Liver (tissue), 9 donors: ENCODE data around the gene GRAP2. TPM values are rescaled to one million over a fixed set of nuclear protein-coding genes. Genes with fewer than 3 reads are reported as not detected.

Experiments used
- DNase-seq: peaks from one replicate; pipeline ENCODE4 v3.0.0-alpha.2; 2017; ENCODE audit warnings: low spot score
- H3K27ac ChIP-seq, 2 donors: one replicate each; pipeline ENCODE4 v1.7.0; 2013; ENCODE audit warnings: inconsistent platforms in 2 of 2, low read length in 2 of 2, control low read depth in 1 of 2, low read depth in 1 of 2, mild to moderate bottlenecking in 1 of 2
- H3K27me3 ChIP-seq, 4 donors: one replicate each; pipeline versions ENCODE4 v1.6.1 to v1.7.0; 2013; ENCODE audit warnings: low read length in 3 of 4, inconsistent platforms in 1 of 4, mild to moderate bottlenecking in 1 of 4, moderate library complexity in 1 of 4; ENCODE audit not compliant: control insufficient read depth in 4 of 4, insufficient read depth in 4 of 4
- H3K36me3 ChIP-seq, 4 donors: one replicate each; pipeline versions ENCODE4 v1.6.1 to v1.7.0; 2013; ENCODE audit warnings: low read length in 3 of 4, mild to moderate bottlenecking in 3 of 4, low read depth in 1 of 4, moderate library complexity in 1 of 4; ENCODE audit not compliant: control insufficient read depth in 4 of 4, insufficient read depth in 3 of 4
- H3K4me1 ChIP-seq, 4 donors: one replicate each; pipeline versions ENCODE4 v1.6.1 to v1.7.0; 2013; ENCODE audit warnings: low read length in 3 of 4, mild to moderate bottlenecking in 3 of 4, moderate library complexity in 1 of 4; ENCODE audit not compliant: control insufficient read depth in 4 of 4, insufficient read depth in 4 of 4
- H3K4me3 ChIP-seq, 3 donors: one replicate each; pipeline versions ENCODE4 v1.6.1 to v1.7.0; 2013; ENCODE audit warnings: low read length in 3 of 3, control low read depth in 1 of 3, low read depth in 1 of 3, mild to moderate bottlenecking in 1 of 3
- H3K9ac ChIP-seq, 2 donors: one replicate each; pipeline ENCODE4 v1.7.0; 2013; ENCODE audit warnings: low read length in 2 of 2, mild to moderate bottlenecking in 2 of 2, moderate library complexity in 2 of 2, control low read depth in 1 of 2, low read depth in 1 of 2
- H3K9me3 ChIP-seq, 4 donors: one replicate each; pipeline versions ENCODE4 v1.6.1 to v1.7.0; 2013; ENCODE audit warnings: low read length in 3 of 4; ENCODE audit not compliant: control insufficient read depth in 4 of 4
- EGR1 ChIP-seq, 2 donors: IDR thresholded peaks; 2 replicates each; pipeline ENCODE4 v1.6.1; 2016 to 2018; ENCODE audit warnings: antibody characterized with exemption in 2 of 2, low read depth in 2 of 2
- FOXA1 ChIP-seq: IDR thresholded peaks from 2 replicates; pipeline ENCODE4 v1.6.1; 2016; ENCODE audit warnings: antibody characterized with exemption
- FOXA2 ChIP-seq: IDR thresholded peaks from 2 replicates; pipeline ENCODE4 v1.6.1; 2016; ENCODE audit warnings: antibody characterized with exemption
- GABPA ChIP-seq, 2 donors: IDR thresholded peaks in 1 of 2; conservative IDR thresholded peaks in 1 of 2; 2 replicates each; pipeline ENCODE4 v1.6.1; 2016; ENCODE audit warnings: antibody characterized with exemption in 2 of 2, mild to moderate bottlenecking in 1 of 2, moderate library complexity in 1 of 2
- HNF4A ChIP-seq, 2 donors: conservative IDR thresholded peaks; 2 replicates each; pipeline ENCODE4 v1.6.1; 2016; ENCODE audit warnings: antibody characterized with exemption in 2 of 2, mild to moderate bottlenecking in 2 of 2
- JUND ChIP-seq, 2 donors: IDR thresholded peaks; 2 replicates each; pipeline ENCODE4 v1.6.1; 2016; ENCODE audit warnings: antibody characterized with exemption in 2 of 2
- NR2F2 ChIP-seq: IDR thresholded peaks from 2 replicates; pipeline ENCODE4 v1.6.1; 2016; ENCODE audit warnings: antibody characterized with exemption
- RAD21 ChIP-seq, 2 donors: IDR thresholded peaks; 2 replicates each; pipeline ENCODE4 v1.6.1; 2016; ENCODE audit warnings: antibody characterized with exemption in 2 of 2, mild to moderate bottlenecking in 2 of 2
- RXRA ChIP-seq, 2 donors: IDR thresholded peaks; 2 replicates each; pipeline ENCODE4 v1.6.1; 2017 to 2018; ENCODE audit warnings: antibody characterized with exemption in 2 of 2, mild to moderate bottlenecking in 1 of 2
- SP1 ChIP-seq: IDR thresholded peaks from 2 replicates; pipeline ENCODE4 v1.6.1; 2018; ENCODE audit warnings: antibody characterized with exemption, mild to moderate bottlenecking
- TAF1 ChIP-seq: conservative IDR thresholded peaks from 2 replicates; pipeline ENCODE4 v1.6.1; 2016; ENCODE audit warnings: antibody characterized with exemption, mild to moderate bottlenecking
- YY1 ChIP-seq: IDR thresholded peaks from 2 replicates; pipeline ENCODE4 v1.6.1; 2016; ENCODE audit warnings: antibody characterized with exemption, mild to moderate bottlenecking
- WGBS: extraction: QIAGEN DNeasy Blood & Tissue Kit; methylation state at CpG from one replicate; pipeline ENCODE4 v1.1.7; 2013; 5-methylcytosine and 5-hydroxymethylcytosine counted together
- polyA plus RNA-seq, 2 donors: library from polyadenylated mRNA; stranded (reverse) in 1 of 2; unstranded in 1 of 2; fragments of 200-250 nt in 1 of 2; fragments of >200 nt in 1 of 2; fragmentation: Nextera tagmentation in 1 of 2; extraction: Ambion mirVana in 1 of 2; gene quantifications; one replicate each; pipeline versions ENCODE4 v1.2.1 to v1.2.3, GENCODE V29; 2013 to 2015
- total RNA-seq, 2 donors: library from RNA; depleted of rRNA; stranded (reverse); fragments of >200 nt; gene quantifications; one replicate each; pipeline ENCODE4 v1.2.3, GENCODE V29; 2014
- TF ChIP-seq, protein P1 (sequence below): IDR thresholded peaks from 2 replicates; pipeline ENCODE4 v1.6.1; 2016; ENCODE audit warnings: antibody characterized with exemption
- TF ChIP-seq, protein P2 (sequence below): fragments of 150-350 bp; IDR thresholded peaks from 2 replicates; pipeline ENCODE4 v1.5.1; 2017; ENCODE audit warnings: improper control_type of control experiment, low read depth, low read length; ENCODE audit not compliant: missing input control
- TF ChIP-seq, protein P3 (sequence below): IDR thresholded peaks from 2 replicates; pipeline ENCODE4 v1.6.1; 2016; ENCODE audit warnings: antibody characterized with exemption
- TF ChIP-seq, protein P4 (sequence below): IDR thresholded peaks from 2 replicates; pipeline ENCODE4 v1.6.1; 2016; ENCODE audit warnings: antibody characterized with exemption
- TF ChIP-seq, protein P5 (sequence below): IDR thresholded peaks from 2 replicates; pipeline ENCODE4 v1.6.1; 2016; ENCODE audit warnings: antibody characterized with exemption, mild to moderate bottlenecking
- donor health status: healthy.
- donor health status: healthy.
- donor health status: healthy.
- donor health status: healthy.
- donor health status: healthy.

The GRAP2 gene
- total and polyA plus RNA-seq, 4 donors = 0.22 to 38.2 (median 0.78) TPM

DNA sequence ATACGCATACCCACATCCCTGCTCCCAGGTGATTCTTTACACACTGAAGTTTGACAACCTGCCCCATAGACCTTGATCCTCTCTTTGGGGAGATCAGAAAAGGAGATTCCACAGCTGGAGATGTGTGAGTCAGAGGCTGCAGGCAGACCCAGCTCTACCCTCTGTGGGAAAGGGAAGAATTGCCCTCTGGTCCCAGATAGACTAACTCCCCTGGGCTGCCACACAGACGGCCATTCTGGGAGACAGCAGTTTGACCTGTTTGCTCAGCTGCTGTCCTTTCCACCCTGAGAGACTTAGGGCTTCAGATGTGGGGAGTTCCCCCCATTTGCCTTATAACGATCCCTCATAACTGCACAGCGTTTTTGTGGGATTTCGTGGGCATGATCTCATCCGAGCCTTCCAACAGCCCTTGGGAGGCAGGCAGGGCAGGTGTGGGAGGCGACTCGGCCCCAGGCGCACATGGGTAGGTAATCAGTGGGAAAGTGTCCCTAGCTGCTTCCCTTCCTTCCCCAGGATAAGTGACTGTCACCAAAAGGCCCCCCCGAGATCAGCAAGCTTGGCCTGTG, 107.9 kb downstream of the GRAP2 start:
- no peak overlapping the region for H3K9ac ChIP-seq
- DNase-seq = no peak
- no peaks in the 10 kb centered on the region for H3K9me3 ChIP-seq
- no peak overlapping the region for H3K4me3 ChIP-seq
- 83% methylated on average over 10 of the region's 10 CpGs for WGBS
- H3K27ac ChIP-seq = no peak overlapping the region
- H3K4me1 ChIP-seq = no peaks in the 10 kb centered on the region
- no peaks in the 10 kb centered on the region for H3K27me3 ChIP-seq
- no peak for TF ChIP-seq JUND (IDR thresholded peaks at IDR 0.05)
- no peak for TF ChIP-seq SP1
- TF ChIP-seq YY1 = no peak
- no peak for TF ChIP-seq FOXA1
- no peak for TF ChIP-seq EGR1 (IDR thresholded peaks at IDR 0.05; ENCODE audit: low read depth in 2 of 2)
- TF ChIP-seq HNF4A (conservative IDR thresholded peaks at IDR 0.05) = no peak
- TF ChIP-seq RAD21 (IDR thresholded peaks at IDR 0.05) = no peak
- TF ChIP-seq TAF1 = no peak
- no peaks in the 10 kb centered on the region for H3K36me3 ChIP-seq

DNA sequence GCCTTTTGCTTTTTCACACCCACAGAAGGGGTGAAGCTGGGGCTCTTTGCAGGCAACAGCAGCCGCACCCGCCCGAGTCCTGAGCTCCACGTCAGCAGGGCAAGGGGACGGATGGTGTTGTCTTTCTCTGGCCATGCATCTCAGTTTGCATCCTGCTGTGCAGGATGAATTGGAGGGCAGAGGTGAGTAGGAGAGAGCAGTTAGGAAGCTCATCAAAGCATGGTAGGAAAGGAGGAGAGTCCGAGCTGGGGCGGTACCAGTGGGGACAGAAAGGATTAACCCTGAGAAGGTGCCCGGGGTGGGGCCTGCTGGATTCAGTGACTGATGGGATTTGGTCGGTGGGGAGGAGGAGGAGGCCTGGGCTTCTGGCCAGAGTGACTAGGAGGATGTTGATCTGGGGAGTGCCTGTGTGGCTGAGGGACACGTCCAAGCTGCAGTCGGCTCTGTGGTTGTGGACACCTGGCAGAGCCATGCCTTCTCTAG, 108.4 kb downstream of the GRAP2 start:
- Histone ChIP-seq H3K9ac (no peak overlapping the region), H3K27me3 (no peaks in the 10 kb centered on the region), H3K9me3 (no peaks in the 10 kb centered on the region), H3K4me1 (no peaks in the 10 kb centered on the region), H3K4me3 (no peak overlapping the region), H3K36me3 (no peaks in the 10 kb centered on the region), H3K27ac (no peak overlapping the region)
- no peak for DNase-seq
- WGBS = 59% methylated on average over 11 of the region's 11 CpGs
- no peak for TF ChIP-seq TAF1
- no peak for TF ChIP-seq GABPA (IDR thresholded peaks at IDR 0.05 in 1 of 2, conservative IDR thresholded peaks at IDR 0.05 in 1 of 2)
- no peak for TF ChIP-seq FOXA2
- TF ChIP-seq JUND (IDR thresholded peaks at IDR 0.05) = no peak
- no peak for TF ChIP-seq SP1
- TF ChIP-seq YY1 = no peak
- TF ChIP-seq HNF4A (conservative IDR thresholded peaks at IDR 0.05) = no peak
- TF ChIP-seq RXRA (IDR thresholded peaks at IDR 0.05) = no peak
- TF ChIP-seq, protein P1, sequence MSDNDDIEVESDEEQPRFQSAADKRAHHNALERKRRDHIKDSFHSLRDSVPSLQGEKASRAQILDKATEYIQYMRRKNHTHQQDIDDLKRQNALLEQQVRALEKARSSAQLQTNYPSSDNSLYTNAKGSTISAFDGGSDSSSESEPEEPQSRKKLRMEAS = no peak

DNA sequence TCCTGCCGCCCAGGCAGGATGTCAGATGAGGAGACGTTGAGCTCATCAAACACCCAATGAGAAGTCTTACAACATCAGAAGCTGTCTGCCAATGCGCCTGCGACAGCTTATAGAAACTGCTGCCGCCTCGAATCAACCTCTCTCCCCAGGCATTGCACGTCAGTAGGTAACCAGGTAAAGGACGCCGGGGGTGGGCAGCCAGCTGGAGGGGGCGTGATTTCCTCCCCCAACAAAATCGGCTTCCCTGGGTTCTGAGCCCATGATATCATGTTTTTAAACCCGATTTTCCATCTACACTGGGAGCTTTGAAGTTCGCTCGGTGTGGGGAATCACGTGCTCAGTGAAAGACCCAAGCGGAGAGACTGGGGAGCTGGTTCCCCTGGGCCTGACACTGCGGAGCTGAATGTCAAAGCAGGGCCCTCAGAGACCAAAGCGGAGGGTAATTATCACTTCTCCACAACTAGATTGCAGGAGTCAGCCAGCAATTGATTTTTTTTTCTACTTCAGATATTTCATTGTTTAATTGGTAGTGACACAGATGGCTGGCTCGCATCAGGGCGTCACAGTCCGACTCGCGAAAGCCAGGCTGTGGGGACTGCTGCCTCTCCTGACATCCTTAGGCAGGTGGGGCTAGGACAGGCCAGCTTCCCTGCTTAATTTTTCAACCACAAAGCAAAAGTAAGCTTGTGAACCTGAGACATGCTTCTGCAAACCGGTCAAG, 109.2 kb downstream of the GRAP2 start:
- Histone ChIP-seq H3K27me3 (no peaks in the 10 kb centered on the region), H3K27ac (no peak overlapping the region), H3K9ac (no peak overlapping the region), H3K9me3 (no peaks in the 10 kb centered on the region), H3K36me3 (no peaks in the 10 kb centered on the region), H3K4me3 (no peak overlapping the region), H3K4me1 (peaks cover 0 to 4% (median 0%) of the 10 kb centered on the region in 4 donors)
- WGBS = 76% methylated on average over 24 of the region's 24 CpGs
- DNase-seq = no peak
- TF ChIP-seq FOXA1 = no peak
- no peak for TF ChIP-seq YY1
- TF ChIP-seq, protein P2, sequence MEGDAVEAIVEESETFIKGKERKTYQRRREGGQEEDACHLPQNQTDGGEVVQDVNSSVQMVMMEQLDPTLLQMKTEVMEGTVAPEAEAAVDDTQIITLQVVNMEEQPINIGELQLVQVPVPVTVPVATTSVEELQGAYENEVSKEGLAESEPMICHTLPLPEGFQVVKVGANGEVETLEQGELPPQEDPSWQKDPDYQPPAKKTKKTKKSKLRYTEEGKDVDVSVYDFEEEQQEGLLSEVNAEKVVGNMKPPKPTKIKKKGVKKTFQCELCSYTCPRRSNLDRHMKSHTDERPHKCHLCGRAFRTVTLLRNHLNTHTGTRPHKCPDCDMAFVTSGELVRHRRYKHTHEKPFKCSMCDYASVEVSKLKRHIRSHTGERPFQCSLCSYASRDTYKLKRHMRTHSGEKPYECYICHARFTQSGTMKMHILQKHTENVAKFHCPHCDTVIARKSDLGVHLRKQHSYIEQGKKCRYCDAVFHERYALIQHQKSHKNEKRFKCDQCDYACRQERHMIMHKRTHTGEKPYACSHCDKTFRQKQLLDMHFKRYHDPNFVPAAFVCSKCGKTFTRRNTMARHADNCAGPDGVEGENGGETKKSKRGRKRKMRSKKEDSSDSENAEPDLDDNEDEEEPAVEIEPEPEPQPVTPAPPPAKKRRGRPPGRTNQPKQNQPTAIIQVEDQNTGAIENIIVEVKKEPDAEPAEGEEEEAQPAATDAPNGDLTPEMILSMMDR = no peak
- TF ChIP-seq, protein P3, sequence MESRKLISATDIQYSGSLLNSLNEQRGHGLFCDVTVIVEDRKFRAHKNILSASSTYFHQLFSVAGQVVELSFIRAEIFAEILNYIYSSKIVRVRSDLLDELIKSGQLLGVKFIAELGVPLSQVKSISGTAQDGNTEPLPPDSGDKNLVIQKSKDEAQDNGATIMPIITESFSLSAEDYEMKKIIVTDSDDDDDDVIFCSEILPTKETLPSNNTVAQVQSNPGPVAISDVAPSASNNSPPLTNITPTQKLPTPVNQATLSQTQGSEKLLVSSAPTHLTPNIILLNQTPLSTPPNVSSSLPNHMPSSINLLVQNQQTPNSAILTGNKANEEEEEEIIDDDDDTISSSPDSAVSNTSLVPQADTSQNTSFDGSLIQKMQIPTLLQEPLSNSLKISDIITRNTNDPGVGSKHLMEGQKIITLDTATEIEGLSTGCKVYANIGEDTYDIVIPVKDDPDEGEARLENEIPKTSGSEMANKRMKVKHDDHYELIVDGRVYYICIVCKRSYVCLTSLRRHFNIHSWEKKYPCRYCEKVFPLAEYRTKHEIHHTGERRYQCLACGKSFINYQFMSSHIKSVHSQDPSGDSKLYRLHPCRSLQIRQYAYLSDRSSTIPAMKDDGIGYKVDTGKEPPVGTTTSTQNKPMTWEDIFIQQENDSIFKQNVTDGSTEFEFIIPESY = no peak
- no peak for TF ChIP-seq SP1
- no peak for TF ChIP-seq EGR1 (IDR thresholded peaks at IDR 0.05; ENCODE audit: low read depth in 2 of 2)
- TF ChIP-seq, protein P4, sequence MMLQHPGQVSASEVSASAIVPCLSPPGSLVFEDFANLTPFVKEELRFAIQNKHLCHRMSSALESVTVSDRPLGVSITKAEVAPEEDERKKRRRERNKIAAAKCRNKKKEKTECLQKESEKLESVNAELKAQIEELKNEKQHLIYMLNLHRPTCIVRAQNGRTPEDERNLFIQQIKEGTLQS = no peak
- TF ChIP-seq RXRA (IDR thresholded peaks at IDR 0.05) = no peak
- no peak for TF ChIP-seq GABPA (IDR thresholded peaks at IDR 0.05 in 1 of 2, conservative IDR thresholded peaks at IDR 0.05 in 1 of 2)
- TF ChIP-seq, protein P5, sequence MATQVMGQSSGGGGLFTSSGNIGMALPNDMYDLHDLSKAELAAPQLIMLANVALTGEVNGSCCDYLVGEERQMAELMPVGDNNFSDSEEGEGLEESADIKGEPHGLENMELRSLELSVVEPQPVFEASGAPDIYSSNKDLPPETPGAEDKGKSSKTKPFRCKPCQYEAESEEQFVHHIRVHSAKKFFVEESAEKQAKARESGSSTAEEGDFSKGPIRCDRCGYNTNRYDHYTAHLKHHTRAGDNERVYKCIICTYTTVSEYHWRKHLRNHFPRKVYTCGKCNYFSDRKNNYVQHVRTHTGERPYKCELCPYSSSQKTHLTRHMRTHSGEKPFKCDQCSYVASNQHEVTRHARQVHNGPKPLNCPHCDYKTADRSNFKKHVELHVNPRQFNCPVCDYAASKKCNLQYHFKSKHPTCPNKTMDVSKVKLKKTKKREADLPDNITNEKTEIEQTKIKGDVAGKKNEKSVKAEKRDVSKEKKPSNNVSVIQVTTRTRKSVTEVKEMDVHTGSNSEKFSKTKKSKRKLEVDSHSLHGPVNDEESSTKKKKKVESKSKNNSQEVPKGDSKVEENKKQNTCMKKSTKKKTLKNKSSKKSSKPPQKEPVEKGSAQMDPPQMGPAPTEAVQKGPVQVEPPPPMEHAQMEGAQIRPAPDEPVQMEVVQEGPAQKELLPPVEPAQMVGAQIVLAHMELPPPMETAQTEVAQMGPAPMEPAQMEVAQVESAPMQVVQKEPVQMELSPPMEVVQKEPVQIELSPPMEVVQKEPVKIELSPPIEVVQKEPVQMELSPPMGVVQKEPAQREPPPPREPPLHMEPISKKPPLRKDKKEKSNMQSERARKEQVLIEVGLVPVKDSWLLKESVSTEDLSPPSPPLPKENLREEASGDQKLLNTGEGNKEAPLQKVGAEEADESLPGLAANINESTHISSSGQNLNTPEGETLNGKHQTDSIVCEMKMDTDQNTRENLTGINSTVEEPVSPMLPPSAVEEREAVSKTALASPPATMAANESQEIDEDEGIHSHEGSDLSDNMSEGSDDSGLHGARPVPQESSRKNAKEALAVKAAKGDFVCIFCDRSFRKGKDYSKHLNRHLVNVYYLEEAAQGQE = no peak
- TF ChIP-seq, protein P1 = no peak
- TF ChIP-seq NR2F2 = no peak
- TF ChIP-seq HNF4A (conservative IDR thresholded peaks at IDR 0.05) = no peak
- TF ChIP-seq FOXA2 = no peak
- no peak for TF ChIP-seq JUND (IDR thresholded peaks at IDR 0.05)
- TF ChIP-seq TAF1 = no peak
- no peak for TF ChIP-seq RAD21 (IDR thresholded peaks at IDR 0.05)
